GM21737 (cell line): ENCODE measurements around the gene BTN2A1.
"Not testable (repeated sequence)": the region's sequence is repeated elsewhere in the genome, so short reads cannot be mapped to it uniquely, and the experiment has no call there.

ENCODE experiments used
- ATAC-seq: cut with Tn5 transposase; IDR thresholded peaks from one replicate; pipeline ENCODE4 v1.9.1; 2021; ENCODE audit warnings: mild to moderate bottlenecking, moderate library complexity; ENCODE audit not compliant: unreplicated experiment

The BTN2A1 gene

DNA sequence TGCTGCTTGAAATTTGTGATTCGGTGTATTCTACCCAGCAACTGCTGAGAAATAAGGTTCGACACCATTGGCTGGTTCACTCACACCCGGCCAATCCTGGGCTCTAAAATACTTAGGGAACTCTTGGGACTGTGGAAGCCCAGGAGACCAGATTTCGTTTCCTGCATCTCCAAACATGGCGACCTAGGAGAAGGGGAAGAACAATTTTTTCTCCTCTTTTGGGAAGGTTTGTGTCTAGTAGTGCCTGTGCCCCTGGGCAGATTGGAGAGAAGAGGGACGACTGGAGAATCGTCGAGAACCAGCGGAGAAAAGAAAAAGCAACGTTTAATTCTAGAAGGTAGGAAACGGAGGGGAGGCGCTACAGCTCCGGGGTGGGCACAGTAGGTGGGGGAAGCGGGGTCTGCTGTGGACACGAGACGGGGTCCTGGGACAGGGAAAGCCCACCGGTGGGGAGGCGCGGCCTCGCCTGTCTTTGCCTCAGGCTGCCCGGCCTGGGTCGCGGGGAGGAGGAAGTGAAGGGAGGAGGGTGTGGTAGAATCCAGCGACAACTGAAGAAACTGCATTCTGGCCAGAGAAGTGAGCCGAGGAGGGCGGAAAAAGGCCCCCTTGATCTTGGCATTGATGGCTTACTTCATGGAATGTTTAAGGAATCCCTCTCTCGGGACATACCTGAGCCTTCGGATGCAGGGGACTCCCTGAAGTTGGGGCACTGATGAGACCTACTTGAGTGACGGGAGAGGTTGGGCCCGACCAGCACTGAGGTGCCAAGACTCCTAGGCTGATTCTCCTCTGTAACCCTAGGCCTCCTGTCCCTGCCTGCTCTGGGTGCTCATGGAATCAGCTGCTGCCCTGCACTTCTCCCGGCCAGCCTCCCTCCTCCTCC is at the start of gene BTN2A1:
Gene BTN2A1 (plus strand): TSS at position 150 of the 883 bp plus-strand sequence. CDS start 682 bp downstream, at position 832.
- peak; percentile 95 for ATAC-seq

DNA sequence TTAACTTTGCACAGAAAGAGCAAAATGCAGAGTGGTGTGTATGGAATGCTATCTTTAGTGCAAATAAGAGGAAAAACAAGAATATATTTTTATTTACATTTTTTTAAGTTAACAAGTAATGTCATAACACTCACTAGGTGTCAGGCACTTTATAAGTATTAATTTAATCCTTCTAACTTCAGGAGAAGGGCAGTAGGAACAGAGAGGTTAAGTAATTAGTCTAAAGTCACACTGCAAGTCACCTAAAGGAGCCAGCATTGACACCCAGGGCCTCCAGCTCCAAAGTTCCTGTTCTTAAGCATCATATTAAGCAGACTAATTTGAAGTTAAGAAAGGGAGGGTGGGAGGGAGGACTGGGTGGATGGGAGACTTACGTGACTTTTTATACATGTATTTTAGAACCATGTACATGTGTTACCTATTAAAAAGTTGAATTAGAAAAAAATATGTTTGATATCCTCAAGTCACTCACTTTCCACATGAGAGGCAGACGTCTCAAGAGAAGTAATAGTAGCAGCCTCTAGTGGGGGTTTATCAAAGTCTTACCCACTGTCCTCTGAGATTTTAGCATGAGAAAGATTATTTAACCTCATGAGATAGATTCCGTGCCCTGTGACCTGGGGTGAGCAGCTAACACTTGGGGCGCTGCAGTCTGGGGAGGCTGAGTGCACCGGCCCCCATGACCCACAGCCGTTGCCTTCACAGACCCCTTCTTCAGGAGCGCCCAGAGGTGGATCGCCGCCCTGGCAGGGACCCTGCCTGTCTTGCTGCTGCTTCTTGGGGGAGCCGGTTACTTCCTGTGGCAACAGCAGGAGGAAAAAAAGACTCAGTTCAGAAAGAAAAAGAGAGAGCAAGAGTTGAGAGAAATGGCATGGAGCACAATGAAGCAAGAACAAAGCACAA is 48.7 kb upstream of the BTN2A1 start:
- ATAC-seq: no peak

DNA sequence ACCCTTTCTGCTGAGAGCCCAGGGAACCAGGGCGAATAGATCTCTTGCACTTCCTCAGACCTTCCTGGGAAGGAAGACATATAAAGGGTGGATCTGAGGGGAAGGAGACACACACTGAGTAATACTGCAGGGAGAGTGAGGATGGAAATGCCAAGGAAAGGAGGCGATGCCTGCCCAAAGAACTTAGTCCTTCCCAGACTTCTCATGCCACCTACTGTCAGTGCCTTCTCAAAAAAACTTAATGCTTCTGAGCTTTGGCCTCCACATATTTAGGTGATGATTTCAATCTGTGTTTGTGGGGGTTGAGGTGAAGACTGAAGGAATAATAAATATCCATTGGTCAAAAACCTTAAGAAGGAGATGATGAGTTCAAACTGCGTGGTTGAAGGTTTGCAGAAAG is 46.0 kb upstream of the BTN2A1 start:
- ATAC-seq: no peak

DNA sequence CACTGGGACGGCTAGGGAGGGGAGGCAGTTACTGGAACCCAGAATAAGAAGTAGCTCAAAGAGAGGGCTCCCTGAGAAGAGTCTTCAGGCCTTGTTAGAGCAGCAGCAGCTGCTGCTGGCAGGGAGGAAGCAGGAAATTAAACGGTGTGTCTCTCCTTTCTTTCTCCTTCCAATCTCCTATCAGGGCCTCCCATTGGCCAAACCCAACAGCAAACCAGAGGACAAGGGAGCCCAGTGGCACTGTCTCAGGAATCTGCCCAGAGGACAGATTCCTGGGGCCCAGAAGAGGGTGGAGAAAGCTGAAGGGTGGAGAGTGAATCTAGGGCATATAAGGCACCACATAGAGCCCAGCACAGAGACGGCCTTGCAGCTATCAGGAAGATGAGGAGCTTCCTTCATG is 45.5 kb upstream of the BTN2A1 start:
- ATAC-seq: no peak

DNA sequence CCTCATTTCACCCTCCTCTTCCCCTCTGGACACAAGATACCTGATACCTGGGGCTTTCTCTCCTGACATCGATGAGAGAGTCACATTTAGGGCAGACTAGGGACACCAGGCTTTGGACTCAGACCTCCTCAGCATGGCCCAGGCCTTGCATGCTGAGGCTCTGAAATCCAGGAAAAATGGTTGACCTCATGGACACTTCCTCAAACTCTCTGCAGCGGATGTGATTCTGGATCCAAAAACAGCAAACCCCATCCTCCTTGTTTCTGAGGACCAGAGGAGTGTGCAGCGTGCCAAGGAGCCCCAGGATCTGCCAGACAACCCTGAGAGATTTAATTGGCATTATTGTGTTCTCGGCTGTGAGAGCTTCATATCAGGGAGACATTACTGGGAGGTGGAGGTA is 44.8 kb upstream of the BTN2A1 start:
- no peak for ATAC-seq

DNA sequence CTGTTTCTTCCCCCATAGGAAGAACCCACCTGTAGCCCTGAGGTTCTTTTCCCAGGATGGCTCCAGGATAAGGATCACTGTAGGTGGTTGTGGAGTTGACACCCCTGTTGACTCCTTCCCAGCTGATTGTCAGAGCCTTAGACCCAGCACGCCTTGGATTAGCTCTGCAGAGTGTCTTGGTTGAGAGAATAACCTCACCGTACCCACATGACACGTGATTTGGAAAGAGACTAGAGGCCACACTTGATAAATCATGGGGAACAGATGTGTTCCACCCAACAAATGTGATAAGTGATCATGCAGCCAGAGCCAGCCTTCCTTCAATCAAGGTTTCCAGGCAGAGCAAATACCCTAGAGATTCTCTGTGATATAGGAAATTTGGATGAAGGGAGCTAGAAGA is 43.5 kb upstream of the BTN2A1 start:
- no peak for ATAC-seq

DNA sequence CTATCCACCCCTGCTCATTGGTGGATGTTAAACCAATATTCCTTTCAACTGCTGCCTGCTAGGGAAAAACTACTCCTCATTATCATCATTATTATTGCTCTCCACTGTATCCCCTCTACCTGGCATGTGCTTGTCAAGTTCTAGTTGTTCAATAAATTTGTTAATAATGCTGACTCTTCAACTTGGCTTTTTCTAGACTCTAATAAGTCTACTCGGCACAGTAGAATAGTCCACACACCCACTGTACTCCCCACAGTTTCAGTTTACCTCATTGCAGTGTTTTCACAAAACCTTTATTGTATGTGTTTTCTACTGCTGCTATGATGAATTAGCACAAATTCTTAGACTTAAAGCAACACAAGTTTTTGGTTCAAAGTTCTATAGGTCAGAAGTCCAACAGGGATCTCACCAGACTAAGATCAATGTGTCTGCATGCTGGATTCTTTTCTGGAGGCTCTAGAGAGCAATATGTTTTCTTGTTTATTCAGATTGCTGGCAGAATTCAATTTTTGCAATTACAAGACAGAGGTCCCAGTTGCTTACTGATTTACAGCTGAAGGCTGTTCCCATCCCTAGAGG is 42.6 kb upstream of the BTN2A1 start:
- no peak for ATAC-seq

DNA sequence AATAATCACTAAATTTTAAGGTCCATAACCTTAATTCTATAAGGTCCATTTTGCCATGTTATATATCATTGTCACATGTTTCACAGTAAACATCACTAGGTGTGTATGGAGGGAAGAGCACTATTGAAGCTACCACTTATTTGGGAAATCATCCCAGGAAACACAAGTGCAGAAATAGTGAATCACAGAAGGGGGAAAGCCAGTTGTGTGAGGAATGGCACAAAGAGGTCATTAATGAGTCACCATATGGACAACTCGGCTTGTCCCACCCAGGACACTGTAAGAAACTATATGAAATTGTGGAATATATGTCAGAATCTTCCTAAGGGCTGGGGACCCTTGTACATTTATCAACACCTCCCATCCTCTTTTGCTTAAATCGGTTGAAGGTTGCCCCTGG is 42.0 kb upstream of the BTN2A1 start:
- no peak for ATAC-seq

DNA sequence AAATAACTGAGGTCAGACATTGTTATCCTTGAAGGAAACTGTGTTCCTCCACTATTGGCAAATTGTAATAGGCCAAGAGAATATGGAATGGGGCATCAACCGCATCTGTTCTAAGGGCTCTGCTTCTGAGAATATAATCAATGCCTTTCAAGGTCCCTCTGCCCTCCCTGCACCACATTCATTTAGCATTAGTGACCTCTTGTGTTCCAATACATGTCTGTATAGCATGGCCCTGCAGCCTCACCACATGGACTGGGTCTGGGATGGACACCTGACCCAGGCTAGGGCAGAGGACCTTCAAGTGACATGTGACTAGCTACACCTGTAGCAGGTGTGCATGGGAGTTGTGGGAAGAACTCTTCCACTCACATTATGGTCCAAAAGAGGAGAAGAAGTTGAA is 41.5 kb upstream of the BTN2A1 start:
- no peak for ATAC-seq

DNA sequence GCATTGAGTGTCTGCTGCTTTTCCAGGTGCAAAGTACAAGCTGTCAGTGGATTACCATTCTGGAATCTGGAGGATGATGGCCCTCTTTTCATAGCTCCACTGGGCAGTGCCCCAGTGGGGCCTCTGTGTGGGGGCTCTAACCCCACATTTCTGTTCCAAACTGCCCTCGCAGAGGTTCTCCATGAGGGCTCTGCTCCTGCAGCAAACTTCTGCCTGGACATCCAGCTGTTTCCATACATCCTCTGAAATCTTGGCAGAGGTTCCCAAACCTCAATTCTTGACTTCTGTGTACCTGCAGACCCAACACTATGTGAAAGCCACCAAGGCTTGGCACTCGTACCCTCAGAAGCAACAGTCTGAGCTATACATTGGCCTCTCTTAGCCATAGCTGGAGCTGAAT is 39.7 kb upstream of the BTN2A1 start:
- ATAC-seq: not testable (repeated sequence)

DNA sequence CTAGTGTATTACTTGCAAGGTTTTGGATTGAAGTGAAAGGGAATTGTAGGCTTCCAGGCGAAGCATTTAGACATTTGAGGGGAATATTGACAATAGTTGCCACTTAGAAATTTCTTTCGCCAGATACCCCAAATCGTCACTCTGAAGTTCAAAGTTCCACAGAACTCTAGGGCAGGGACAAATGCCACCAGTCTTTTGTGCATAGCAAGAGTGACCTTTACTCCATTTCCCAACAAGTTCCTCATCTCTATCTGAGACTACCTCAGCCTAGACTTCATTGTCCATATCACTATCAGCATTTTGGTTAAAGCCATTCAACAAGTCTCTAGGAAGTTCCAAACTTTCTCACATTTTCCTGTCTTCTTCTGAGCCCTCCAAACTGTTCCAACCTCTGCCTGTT is 39.0 kb upstream of the BTN2A1 start:
- not testable (repeated sequence) for ATAC-seq

DNA sequence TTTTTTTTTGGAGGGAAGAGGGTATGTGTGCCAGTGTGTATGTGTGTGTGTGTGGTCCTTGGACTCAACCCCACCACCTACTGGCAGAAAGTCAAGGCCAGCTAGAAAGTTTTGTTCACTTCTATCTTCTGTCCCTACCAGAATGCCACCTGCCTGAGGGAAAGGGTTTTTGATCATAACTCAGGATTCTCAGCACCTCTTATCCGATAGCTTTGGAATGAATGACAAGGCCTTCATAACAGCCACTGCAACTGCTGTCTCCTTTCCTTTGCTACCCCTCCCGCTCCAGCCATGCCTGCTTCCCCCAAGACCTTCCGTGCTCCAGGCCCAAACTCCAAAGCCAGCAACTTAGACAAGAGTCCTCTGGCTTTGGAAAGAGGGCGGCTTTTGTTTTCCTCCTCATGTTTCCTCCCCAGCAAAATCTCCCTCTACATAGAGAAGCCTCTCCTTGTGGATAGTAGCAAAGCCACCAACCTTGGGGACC is 37.0 kb upstream of the BTN2A1 start:
- ATAC-seq: no peak

DNA sequence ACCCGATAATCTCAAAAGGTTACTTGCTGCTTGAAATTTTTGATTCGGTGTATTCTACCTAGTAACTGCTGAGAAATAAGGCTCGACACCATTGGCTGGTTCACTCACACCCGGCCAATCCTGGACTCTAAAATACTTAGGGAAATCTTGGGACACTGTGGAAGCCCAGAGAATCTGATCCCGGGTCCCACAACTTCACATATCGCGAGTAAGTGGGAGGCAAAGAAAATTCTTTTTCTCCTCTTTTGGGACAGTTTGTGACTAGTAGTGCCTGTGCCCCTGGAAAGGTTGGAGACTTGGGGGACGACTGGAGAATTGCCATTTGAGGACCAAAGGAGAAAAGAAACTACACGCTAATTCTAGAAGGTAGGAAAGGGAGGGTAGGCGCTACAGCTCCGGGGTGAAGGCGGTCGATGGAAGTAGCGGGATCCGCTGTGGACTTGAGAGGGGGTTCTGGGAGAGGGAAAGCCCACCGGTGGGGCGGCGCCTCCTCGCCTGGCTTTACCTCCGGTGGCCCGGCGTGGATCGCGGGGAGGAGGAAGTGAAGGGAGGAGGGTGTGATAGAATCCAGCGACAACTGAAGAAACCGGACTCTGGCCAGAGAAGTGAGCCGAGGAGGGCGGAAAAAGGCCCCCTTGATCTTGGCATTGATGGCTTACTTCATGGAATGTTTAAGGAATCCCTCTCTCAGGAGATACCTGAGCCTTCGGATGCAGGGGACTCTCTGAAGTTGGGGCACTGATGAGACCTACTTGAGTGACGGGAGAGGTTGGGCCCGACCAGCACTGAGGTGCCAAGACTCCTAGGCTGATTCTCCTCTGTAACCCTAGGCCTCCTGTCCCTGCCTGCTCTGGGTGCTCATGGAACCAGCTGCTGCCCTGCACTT is 36.3 kb upstream of the BTN2A1 start:
- peak; percentile 82 for ATAC-seq

DNA sequence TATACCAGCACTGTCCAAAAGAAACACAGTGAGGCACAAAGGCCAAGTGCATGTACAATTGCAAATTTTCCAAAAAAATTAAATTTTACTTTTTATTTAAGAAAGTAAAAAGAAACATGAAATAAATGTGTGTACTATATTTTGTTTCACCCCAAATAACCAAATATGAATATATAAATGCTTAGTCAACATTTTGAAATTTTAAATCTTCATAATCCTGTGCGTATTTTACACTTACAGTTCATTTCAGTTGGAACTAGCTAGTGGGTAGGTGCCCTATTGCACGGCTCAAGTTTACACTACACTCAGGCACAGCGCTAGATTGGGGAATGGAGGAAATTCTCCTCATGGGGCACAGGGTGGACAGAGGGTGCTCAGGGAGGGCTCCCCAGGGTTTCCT is 35.4 kb upstream of the BTN2A1 start:
- ATAC-seq: no peak

DNA sequence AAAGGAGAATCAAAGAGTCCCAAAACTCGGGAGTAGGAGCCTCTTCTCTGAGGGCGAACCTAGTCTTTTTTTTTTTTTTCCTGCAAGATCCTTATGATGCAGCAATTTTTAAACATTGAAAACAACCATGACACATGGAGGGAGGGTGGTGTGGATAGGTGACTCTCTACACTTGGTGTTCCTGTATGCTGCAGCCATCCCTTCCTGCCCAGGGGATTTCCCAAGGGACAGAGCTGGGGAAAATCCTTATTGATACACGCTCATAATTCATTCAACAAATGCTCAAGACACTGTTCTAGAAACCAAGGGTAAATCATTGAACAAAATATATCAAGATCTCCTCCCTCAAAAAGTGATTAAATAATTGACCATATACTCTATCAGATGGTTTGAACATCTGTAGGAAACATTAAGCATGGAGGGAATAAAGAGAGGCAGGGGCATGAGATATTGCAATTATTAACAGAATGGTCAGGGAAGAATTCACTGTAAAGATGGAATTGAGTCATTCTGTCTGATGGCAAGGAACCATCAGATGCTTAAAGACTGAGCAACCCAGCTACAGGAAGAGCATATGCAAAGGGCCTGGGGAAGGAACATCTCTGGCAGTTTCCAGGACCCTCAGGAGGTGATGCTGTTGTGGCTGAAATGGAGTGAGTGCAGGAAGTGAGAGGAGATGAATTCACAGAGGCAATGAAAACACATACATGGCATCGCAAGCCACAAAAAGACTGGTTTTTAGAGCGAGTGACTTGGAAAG is 30.9 kb upstream of the BTN2A1 start:
- no peak for ATAC-seq

DNA sequence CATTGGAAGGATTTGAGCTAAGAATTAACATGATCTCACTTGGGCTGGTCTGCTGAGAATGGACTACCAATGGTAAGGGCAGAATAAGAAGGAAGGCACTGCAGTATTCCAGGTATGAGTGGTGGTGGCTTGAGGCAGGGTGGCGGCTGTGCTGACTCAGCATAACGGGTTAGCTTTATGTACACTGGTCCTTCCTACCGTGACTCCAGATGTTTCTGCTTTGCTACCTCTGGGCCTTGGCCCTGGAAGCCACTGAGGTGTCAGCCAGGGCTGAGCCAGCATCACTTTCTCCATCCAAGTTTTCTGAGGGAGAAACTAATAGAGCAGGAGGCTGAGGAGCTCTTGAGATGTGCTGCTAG is 30.3 kb upstream of the BTN2A1 start:
- no peak for ATAC-seq

DNA sequence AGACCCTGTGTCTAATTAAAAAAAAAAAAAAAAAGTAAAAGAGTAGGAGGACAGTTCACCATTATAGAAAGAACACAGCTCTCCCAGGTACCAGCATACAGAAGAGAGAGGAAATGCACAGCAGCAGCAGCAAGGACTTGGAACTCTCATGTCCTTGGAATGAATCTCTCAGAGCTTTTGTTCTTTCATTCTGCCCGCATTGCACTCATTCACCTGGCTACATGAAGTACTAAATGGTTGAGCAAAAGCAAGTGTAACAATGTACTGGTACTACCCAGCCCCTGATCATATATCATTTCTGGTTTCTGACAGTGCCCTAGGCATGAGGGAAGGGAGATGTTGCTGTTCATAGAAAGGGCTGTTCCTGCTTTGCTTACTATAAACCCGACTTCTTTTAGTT is 29.5 kb upstream of the BTN2A1 start:
- ATAC-seq: no peak

DNA sequence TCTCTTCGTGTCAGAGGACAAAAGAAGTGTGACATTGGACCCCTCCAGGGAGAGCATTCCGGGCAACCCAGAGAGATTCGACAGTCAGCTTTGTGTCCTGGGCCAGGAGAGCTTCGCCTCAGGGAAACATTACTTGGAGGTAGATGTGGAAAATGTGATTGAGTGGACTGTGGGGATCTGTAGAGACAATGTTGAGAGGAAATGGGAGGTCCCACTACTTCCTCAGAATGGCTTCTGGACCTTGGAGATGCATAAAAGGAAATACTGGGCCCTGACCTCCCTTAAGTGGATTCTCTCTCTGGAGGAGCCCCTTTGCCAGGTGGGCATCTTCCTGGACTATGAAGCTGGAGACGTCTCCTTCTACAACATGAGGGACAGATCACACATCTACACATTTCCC is 27.0 kb upstream of the BTN2A1 start:
- ATAC-seq: no peak

DNA sequence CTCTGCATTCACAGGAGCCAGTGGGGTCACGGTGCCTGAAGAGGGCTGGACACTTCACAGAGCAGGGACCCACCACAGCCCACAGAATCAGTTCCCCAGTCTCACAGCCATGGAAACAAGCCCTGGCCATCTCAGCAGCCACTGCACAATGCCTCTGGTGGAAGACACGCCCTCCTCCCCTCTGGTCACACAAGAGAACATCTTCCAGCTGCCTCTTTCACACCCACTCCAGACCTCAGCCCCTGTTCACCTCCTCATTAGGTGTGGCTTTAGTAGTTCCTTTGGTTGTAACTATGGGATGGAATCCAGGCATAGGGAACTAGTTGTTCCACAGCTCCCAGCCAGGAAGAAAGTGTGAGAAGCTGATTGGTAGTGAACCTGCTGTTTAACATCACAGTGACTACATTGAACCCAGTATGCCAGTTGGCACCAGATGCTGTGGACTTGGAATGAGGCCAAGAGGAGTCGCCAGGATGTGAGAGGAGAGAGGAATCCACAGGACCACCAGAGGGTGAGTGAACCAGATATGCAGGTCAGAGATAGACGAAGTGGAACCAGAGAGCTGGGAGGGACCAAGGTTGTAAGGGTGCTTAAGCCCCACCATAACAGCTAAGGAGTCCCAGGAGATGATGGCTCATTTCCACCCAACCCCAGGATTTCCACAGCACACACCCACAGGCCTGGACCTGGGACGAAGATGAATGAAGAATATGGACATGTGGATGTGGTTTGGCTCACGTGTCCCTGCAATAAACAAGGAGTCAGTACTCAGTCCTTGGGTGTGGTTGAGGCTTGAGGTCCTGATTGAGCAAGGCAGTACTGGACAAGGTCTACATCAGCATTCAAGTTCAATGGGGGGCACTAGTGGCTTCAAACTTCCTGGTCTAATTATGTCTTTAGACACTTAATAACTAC is 26.2 kb upstream of the BTN2A1 start:
- ATAC-seq: no peak
